HG03066 (cell line): ENCODE measurements around the gene VPS18.
A peak's percentile ranks its signal among the peaks of the same experiment; 100 is the strongest.

Experiments used
- ATAC-seq: cut with Tn5 transposase; IDR thresholded peaks from one replicate; pipeline ENCODE4 v1.9.1; 2021; ENCODE audit warnings: low read depth; ENCODE audit not compliant: unreplicated experiment

Gene VPS18

GRCh38 chr15:40952301-40952900, 58.2 kb downstream of the VPS18 start:
- ATAC-seq = no peak

- ATAC-seq = peak; percentile 96
Measured at GRCh38 chr15:40952901-40953712, 58.9 kb downstream of the VPS18 start, which contains the start of gene CHAC1. Gene CHAC1 (plus strand): TSS chr15:40953471. CDS start chr15:40953584, 113 bp downstream.
